Kidney capillary endothelial cell (primary cell): ENCODE measurements around the gene CUEDC2.
A peak's percentile ranks its signal among the peaks of the same experiment; 100 is the strongest.

ENCODE experiments used
- DNase-seq: peaks from one replicate; pipeline ENCODE4 v3.0.0-alpha.2; 2018; ENCODE audit warnings: low spot score

Gene CUEDC2, protein sequence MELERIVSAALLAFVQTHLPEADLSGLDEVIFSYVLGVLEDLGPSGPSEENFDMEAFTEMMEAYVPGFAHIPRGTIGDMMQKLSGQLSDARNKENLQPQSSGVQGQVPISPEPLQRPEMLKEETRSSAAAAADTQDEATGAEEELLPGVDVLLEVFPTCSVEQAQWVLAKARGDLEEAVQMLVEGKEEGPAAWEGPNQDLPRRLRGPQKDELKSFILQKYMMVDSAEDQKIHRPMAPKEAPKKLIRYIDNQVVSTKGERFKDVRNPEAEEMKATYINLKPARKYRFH

GRCh38 chr10:102432162-102432950 is at the start of gene CUEDC2:
Gene CUEDC2, minus strand, starts transcription at chr10:102432574. Its CDS starts 7,386 bp downstream, at chr10:102425188.
- peak; percentile 91 for DNase-seq

GRCh38 chr10:102480396-102480795 is 48.0 kb upstream of the CUEDC2 start:
- no peak for DNase-seq

DNA sequence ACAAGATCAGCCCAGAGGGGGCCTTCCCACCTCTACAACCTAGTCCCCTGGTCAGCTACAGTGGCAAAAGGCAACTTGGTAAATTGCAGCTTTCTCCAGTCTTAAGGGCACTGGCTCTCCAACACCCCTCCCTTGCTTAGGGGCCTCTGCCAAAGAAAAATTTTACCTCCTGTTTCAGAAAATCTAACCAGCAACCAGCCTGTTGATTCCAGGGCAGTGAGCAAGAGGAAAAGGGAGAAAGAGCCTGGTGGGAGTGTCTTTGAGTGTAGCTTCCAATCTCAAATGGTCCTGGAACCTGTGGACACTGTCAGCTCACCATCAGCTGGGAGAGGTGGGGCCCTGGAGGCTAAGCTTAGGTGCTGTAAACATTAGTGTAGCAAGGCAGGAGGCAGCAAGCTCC is 47.3 kb upstream of the CUEDC2 start:
- DNase-seq = no peak

- no peak for DNase-seq
Measured at GRCh38 chr10:102476466-102477141, 44.2 kb upstream of the CUEDC2 start.

DNA sequence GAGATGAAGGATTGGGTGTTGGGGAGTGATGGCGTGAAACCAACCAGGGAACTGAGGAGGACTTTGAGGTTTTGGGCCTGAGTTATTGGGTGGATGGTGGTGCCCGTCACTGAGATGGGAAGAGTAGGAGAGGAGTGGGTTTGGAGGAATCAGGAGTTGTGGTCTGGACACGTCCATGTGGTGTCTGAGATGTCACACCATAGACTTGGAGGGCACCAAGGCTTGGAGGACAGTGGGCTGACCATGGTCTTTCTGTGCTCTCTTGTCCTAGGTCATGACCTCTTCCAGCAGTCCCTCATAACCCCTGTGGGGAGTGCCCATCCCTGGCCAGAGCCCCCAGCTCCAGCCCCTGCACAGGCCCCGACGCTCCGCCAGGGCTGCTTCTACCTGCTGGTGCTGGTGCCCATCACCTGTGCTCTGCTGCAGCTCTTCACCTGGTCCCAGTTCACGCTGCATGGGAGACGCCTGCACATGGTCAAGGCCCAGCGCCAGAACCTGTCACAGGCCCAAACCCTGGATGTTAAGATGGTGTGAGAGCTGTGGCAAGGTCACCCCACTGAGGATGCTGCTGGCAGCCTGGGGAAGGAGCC is 43.2 kb upstream of the CUEDC2 start:
- no peak for DNase-seq

GRCh38 chr10:102473445-102474331 is 41.3 kb upstream of the CUEDC2 start:
- no peak for DNase-seq

GRCh38 chr10:102470579-102471546 is 38.5 kb upstream of the CUEDC2 start:
- DNase-seq = no peak

- no peak for DNase-seq
Measured at GRCh38 chr10:102468683-102469082, 36.3 kb upstream of the CUEDC2 start.

DNA sequence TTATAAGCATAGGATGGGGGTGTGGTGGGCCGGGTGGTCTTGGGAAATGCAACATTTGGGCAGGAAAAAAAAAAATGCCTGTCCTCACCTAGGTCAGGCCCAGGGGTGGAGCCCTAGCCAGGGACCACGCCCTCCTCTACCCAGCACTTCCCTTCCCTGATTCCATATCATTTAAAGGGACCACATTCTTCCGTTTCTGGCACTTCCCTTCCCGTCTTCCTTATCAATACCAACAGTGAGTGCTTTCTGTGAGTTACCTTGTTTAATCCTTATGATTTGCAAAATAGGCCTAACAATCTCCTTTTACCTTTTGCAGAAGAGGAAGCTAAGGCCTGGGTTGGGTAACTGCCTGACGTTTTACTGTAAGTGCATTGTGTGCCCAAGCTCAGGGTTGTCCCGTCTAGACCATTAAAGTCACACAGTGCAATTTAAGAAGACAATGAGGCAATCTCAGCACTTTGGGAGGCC is 35.6 kb upstream of the CUEDC2 start:
- no peak for DNase-seq

GRCh38 chr10:102467318-102467717 is 34.9 kb upstream of the CUEDC2 start:
- no peak for DNase-seq

- DNase-seq = no peak
Measured at GRCh38 chr10:102465466-102465865, 33.1 kb upstream of the CUEDC2 start.

DNA sequence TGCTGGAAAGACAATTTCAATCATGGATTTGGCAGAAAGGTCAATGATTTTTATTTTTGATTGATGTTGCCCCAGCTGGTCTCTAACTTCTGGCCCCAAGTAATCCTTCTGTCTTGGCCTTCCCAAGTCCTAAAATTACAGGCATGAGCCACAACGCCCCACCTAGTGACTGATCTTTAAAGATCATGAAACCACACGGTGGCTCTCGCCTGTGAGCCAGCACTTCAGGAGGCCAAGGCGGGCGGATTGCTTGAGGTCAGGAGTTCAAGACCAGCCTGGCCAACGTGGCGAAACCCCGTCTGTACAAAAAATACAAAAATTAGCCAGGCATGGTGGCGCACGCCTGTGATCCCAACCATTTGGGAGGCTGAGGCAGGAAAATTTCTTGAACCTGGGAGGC is 31.6 kb upstream of the CUEDC2 start:
- no peak for DNase-seq

DNA sequence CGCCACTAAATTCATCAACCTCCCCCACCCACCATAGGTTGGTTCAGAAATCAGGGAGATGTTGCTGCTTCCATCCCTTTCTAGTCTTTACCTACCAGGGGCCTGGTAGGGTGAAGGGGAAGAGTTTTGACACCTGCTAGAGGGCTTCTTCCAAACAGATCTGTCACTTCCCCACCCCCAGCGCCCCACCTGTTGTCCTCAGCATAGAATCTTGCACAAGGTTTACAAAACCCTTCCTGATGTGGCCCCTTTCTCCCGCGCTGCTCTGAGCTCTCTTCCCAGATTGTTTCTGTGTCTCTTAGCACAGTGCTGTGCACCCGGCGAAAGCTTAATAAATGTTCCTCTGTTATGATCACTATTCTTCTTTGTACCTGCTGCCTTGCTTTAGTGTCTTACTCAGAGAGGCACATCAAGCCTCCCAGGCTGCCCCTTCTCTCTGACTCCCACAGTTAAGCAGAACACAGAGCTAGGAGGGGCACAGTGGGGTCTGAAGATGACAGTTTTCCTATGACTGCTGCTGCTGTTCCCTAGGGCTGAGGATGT is 30.2 kb upstream of the CUEDC2 start:
- no peak for DNase-seq

DNA sequence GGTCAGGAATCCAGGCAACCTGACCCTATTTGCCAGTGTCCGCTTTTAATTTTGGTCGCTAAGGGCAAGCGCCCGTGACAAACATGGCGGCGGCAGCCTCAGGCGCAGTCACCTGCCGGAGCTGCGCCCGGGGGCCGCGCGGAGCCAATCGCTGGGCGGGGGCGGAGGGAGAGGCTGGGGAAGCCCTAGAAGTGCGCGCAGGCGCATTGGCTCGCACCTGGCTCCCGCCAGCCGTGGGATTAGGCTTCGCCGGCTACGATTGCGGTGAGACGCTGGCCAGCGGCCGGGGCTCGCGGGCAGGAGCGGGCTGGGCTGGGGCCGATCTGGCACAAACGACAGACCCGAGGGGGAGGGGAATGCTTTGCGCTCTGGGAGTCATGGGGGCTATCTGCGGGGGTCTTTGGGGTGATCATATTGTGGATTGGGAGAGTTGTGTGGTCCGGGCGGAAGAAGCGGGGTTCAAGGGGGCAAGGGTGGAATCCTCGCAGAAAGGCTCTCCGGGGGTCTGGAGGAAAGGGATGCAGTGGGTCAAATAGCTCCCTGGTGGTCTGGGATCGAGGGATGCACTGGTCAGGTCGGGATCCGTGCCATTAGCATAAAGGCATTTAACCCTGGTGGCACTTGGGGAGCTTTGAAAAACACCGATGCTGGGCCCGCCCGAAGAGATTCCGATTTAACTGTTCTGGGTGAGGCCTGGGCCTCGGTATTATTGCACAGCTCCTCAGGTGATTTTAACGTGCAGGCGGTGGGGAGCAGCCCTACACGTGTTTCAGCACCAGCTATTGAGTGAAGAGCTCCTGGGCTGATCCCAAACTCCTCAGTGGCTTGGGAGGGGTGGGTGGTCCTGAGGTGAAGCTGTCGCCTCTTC is 29.0 kb upstream of the CUEDC2 start:
- peak; percentile 26 for DNase-seq

GRCh38 chr10:102460836-102461186 is 28.4 kb upstream of the CUEDC2 start:
- DNase-seq = no peak

GRCh38 chr10:102458656-102459055 is 26.3 kb upstream of the CUEDC2 start:
- no peak for DNase-seq

- DNase-seq = no peak
Measured at GRCh38 chr10:102457591-102458150, 25.3 kb upstream of the CUEDC2 start.

GRCh38 chr10:102455893-102456471 is 23.6 kb upstream of the CUEDC2 start:
- DNase-seq = no peak
